Sciatic nerve (tissue), 2 donors: ENCODE results near the gene MRPL21. TPM values are rescaled to one million over a fixed set of nuclear protein-coding genes. Genes with fewer than 3 reads are reported as not detected.

Experiments used
- ATAC-seq: fragments of 200-7000 bp; cut with Tn5 transposase; one replicate; pipeline ENCODE4 v1.9.1; 2020; ENCODE audit warnings: mild to moderate bottlenecking, moderate library complexity
- DNase-seq: peaks from one replicate; pipeline ENCODE4 v3.0.0-alpha.2; 2020; ENCODE audit warnings: low spot score
- intact Hi-C: fragments of 100-400 bp; cut with DNase I; formaldehyde crosslinking; loops from one replicate; pipeline ENCODE4 v1.14.2; 2022
- total RNA-seq: library from RNA; stranded (reverse); fragmentation: NEBNext Ultra II Directional; extraction: Animal tissue kit (Norgen Biotek cat#: 25700); gene quantifications from one replicate; pipeline ENCODE4 v1.2.1, GENCODE V29; 2021
- donor health status: DM: no; HTN: no; CAD: no.
- donor health status: DM: no; HTN: no; CAD: no.

MRPL21 gene
- total RNA-seq, 1 donor from 2014 or later: 30.7 TPM

- ATAC-seq (no peak), DNase-seq (no peak)
- intact Hi-C loops: no loop called here
These were observed 56.2 kb downstream of the MRPL21 start for GRCh38 chr11:68847395-68847794.

- intact Hi-C loops: no loop called here
- peak; percentile 60 for ATAC-seq
- DNase-seq: no peak
These were observed 58.2 kb downstream of the MRPL21 start for GRCh38 chr11:68845351-68846002.

GRCh38 chr11:68844801-68845200, 58.8 kb downstream of the MRPL21 start:
- DNase-seq: no peak
- intact Hi-C loops: no loop called here
- ATAC-seq: no peak

GRCh38 chr11:68844376-68844775, 59.3 kb downstream of the MRPL21 start:
- DNase-seq (no peak), ATAC-seq (no peak)
- intact Hi-C loops: no loop called here

- no peak for ATAC-seq
- intact Hi-C loops: no loop called here
- DNase-seq: no peak
These were observed 59.8 kb downstream of the MRPL21 start for GRCh38 chr11:68843703-68844312.

GRCh38 chr11:68843052-68843561, 60.5 kb downstream of the MRPL21 start:
- no peak for DNase-seq
- intact Hi-C loops: no loop called here
- ATAC-seq: no peak

- ATAC-seq: no peak
- DNase-seq: no peak
- intact Hi-C loops: no loop called here
These were observed 61.1 kb downstream of the MRPL21 start for GRCh38 chr11:68842427-68843051.

GRCh38 chr11:68841718-68842426, 61.8 kb downstream of the MRPL21 start, which contains the start of gene CPT1A:
Gene CPT1A (minus strand): TSS chr11:68841916. CDS start chr11:68815474, 26,442 bp downstream.
- DNase-seq (peak; percentile 88), ATAC-seq (peak; percentile 54)
- intact Hi-C loops: no loop called here

Other genes with a start within 250 kb of the MRPL21 start
- not detected for gene GAL, start 219.3 kb downstream of the MRPL21 start, total RNA-seq
- 1.5 TPM for gene TESMIN, start 152.3 kb downstream of the MRPL21 start, total RNA-seq
- 55.9 TPM for gene CPT1A, start 61.9 kb downstream of the MRPL21 start, total RNA-seq
- gene IGHMBP2, start 59 bp upstream of the MRPL21 start, total RNA-seq: 27.0 TPM
- gene MRGPRD, start 77.2 kb upstream of the MRPL21 start, total RNA-seq: not detected
- 39.5 TPM for gene MRGPRF, start 109.4 kb upstream of the MRPL21 start, total RNA-seq
- gene TPCN2, start 145.1 kb upstream of the MRPL21 start, total RNA-seq: 36.2 TPM